GM21360 (cell line): ENCODE measurements around the gene HDGF.
"Not testable (repeated sequence)": the region's sequence is repeated elsewhere in the genome, so short reads cannot be mapped to it uniquely, and the experiment has no call there.

ENCODE experiments used
- ATAC-seq: cut with Tn5 transposase; IDR thresholded peaks from one replicate; pipeline ENCODE4 v1.9.1; 2021; ENCODE audit warnings: mild to moderate bottlenecking, moderate library complexity; ENCODE audit not compliant: unreplicated experiment

Gene HDGF

GRCh38 chr1:156767101-156767878 lies 15.8 kb upstream of the HDGF start, which contains the start of gene PRCC:
PRCC (plus strand) TSS chr1:156767535; CDS start chr1:156767772, 237 bp downstream.
- ATAC-seq = peak; percentile 81

GRCh38 chr1:156766298-156767100 lies 15.0 kb upstream of the HDGF start:
- ATAC-seq = peak; percentile 16

- ATAC-seq = no peak
Observed at GRCh38 chr1:156765666-156766065, 14.2 kb upstream of the HDGF start.

- ATAC-seq = not testable (repeated sequence)
Observed at GRCh38 chr1:156765136-156765535, 13.7 kb upstream of the HDGF start.

GRCh38 chr1:156760796-156761104 lies 9.3 kb upstream of the HDGF start:
- no peak for ATAC-seq

- ATAC-seq = no peak
Observed at GRCh38 chr1:156760092-156760795, 8.8 kb upstream of the HDGF start.

- ATAC-seq = not testable (repeated sequence)
Observed at GRCh38 chr1:156757572-156758253, 6.2 kb upstream of the HDGF start.

GRCh38 chr1:156756355-156756754 lies 4.9 kb upstream of the HDGF start:
- no peak for ATAC-seq

GRCh38 chr1:156755527-156755950 lies 4.1 kb upstream of the HDGF start:
- no peak for ATAC-seq

- ATAC-seq = no peak
Observed at GRCh38 chr1:156754219-156754618, 2.7 kb upstream of the HDGF start.

GRCh38 chr1:156752843-156753482 lies 1.5 kb upstream of the HDGF start:
- ATAC-seq = no peak

- peak; percentile 73 for ATAC-seq
Observed at GRCh38 chr1:156751757-156752481, 444 bp upstream of the HDGF start.

- peak; percentile 15 for ATAC-seq
Observed at GRCh38 chr1:156750711-156751450, 594 bp downstream of the HDGF start.

GRCh38 chr1:156750191-156750672 lies 1.2 kb downstream of the HDGF start:
- no peak for ATAC-seq

- ATAC-seq = no peak
Observed at GRCh38 chr1:156749419-156750118, 1.9 kb downstream of the HDGF start.

GRCh38 chr1:156748670-156749418 lies 2.6 kb downstream of the HDGF start:
- ATAC-seq = no peak
